Kidney glomerular epithelial cell (primary cell): ENCODE data around the gene PLCB4.
"Not testable (repeated sequence)": the region's sequence is repeated elsewhere in the genome, so short reads cannot be mapped to it uniquely, and the experiment has no call there.

Source experiments
- DNase-seq: peaks from one replicate; lab custom pipeline; 2025; lab: John Stamatoyannopoulos, UW

The PLCB4 gene

DNA sequence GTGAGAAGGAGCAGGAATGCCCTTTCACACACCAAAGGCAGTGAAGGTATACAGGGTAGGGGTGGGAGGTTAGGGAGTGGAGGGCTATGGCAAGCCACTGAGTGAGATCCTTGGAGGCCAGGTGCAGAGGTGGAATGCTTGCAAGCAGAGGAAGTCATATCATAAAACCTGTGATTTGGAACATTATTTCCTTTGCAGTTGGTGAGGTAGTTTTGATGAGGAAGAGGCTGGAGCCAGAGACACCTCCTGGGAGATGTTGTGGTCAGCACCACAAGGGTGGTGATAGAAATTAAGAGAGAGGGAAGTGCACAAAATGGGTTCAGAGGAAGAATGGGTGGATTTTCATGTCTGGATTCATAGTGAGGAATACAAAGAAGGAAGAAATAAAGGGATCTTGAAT is 73.0 kb downstream of the PLCB4 start:
- DNase-seq: no peak

DNA sequence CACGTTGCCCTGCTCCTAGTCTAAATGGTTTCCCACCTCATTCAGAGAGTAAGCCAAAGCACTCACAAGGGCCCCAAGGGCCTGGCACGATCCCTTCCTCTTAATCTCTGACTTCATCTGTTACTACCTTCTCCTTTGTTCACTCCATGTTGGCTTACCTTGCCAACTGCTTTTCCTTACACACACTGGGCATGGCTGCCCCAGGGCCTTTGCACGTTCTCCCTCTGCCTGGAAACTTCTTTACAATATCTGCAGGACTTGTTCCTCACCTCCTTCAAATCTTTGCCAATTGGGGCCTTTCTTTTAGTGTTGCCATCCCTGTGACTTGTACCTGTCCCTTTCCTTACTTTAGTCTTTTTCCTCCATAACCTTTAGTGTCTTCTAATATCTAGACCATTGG is 73.9 kb downstream of the PLCB4 start:
- no peak for DNase-seq

DNA sequence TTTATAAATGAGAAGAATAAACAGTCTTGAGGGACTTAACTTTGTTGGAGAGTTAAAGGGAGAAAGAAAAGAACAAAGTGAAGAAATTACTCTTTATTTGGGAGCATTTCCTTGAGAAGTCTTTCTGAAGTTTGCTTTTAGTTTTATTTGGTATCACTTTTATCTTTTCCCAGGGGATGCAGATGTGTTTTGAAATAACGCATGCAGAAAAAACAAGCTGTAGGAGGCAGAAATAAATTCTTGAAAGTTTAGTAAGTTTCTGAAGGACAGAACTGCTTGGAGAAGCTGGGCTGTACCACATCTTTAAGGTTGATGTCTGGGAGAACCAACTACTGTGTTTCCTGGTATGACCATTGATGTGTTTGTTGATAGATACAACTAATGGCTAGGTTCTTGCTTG is 75.0 kb downstream of the PLCB4 start:
- DNase-seq: no peak

DNA sequence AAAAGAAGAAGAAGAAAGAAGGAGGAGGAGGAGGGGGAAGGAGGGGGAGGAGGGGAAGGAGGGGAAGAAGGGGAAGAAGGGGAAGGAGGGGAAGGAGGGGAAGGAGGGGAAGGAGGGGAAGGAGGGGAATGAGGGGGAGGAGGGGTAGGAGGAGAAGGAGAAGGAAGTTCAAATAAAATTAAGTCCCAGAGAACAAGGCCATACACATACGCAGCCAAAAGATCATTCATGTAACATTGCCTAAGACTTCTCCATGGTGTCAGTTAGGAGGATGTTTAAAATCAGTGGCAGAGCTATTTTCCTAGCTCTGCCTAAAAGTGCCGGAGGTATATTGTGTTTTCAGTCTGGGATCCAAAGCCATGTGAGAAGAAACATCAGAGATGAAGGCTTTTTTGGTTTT is 75.8 kb downstream of the PLCB4 start:
- DNase-seq: no peak

DNA sequence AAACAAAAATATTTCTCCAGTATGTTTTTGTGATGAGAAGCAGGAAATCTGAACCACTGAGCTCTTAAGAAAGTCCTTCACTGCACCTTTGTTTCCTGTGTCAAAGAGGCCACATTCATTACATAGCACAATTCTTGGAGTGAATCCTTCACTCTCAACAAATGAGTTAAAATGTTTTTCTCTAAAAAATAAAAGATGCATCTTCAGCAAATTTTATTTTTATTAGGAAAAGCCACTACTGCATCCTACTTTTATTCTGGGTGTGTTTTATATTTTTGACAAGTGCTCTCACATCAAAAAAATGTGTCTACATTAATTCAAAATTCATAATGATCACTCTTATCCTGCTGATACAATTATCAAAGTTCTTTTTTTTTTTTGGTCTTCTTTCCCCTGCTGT is 76.3 kb downstream of the PLCB4 start:
- DNase-seq: no peak

DNA sequence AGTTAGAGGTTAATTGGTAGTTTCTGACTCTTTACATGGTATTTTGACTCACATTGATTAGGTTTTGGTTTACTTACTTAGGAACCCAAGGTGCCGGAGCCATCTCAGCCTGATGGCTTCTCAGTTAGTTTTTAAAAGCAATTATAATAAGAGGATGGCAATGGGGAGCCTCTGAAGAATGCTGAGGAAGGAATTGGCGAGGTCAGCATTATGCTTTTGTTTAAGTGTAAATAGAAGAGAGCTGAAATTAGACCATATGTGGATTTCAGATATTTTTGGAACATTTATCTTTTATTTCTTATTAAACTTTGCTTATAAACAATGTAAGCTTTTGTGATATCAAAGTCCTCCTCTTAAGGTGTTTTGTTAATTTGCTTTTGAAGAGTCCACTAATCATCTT is 77.8 kb downstream of the PLCB4 start:
- no peak for DNase-seq

DNA sequence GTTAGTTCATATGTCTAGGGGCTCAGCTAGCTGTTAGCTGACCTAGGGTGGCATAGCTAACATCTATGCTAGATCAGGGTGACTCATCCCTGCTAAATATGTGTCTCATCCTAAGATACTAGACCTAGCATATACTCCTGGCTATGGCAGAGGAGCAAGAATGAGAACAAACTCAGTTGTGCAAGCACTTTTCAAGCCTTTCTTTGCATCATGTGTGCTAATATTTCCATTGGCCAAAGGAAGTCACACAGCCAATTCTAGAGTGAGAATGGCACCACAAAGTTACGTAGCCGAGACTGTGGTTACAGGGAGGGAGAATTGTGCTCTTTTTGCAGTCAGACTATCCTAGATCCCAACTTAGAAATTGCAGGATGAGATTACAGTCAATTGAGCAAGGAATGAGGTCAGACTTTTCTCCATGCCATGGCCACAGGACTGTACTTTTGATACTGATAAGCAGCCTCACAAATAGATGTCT is 78.7 kb downstream of the PLCB4 start:
- DNase-seq: no peak

DNA sequence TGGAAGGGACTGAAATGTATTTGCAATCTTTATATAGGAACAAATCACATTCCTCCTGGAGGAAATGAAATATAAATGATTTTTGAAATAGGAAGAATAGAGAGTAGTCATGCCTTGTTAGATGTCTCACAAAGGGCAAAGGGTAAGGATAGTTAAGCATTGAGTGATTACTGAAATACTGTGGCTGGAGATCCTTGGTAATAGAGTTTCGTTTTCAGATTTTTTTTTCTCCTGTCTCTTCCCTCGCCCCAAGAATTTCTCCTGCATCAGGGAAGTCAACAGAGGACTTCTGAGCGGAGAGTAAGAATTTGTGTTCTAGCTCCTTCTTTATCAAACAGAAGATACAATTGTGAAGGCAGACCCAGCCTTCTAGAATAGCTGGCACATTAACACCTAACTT is 79.4 kb downstream of the PLCB4 start:
- DNase-seq: no peak

DNA sequence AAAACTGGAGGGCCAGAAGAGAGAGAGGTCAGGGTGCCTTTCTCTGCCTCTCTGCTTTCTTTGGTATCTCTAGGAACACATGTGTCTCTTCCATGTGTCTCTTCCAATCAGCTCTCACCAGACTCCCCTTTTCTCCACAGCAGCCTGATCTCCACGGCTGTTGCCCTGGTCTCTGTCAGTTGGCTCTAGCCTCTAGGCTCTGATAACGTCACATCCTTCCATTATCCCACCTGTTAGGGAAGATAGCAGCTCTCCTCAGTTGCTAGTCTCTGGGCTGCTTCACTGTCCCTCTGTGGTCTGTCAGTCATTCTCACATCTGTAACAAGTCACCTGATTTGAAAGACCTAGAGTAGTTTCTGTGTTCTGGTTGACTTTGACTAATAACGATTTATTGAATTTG is 80.2 kb downstream of the PLCB4 start:
- no peak for DNase-seq

- DNase-seq: peak; percentile 40
Measured at GRCh38 chr20:9149796-9150195, 80.9 kb downstream of the PLCB4 start.

- no peak for DNase-seq
Measured at GRCh38 chr20:9150679-9151078, 81.8 kb downstream of the PLCB4 start.

- DNase-seq: not testable (repeated sequence)
Measured at GRCh38 chr20:9152139-9152538, 83.3 kb downstream of the PLCB4 start.

DNA sequence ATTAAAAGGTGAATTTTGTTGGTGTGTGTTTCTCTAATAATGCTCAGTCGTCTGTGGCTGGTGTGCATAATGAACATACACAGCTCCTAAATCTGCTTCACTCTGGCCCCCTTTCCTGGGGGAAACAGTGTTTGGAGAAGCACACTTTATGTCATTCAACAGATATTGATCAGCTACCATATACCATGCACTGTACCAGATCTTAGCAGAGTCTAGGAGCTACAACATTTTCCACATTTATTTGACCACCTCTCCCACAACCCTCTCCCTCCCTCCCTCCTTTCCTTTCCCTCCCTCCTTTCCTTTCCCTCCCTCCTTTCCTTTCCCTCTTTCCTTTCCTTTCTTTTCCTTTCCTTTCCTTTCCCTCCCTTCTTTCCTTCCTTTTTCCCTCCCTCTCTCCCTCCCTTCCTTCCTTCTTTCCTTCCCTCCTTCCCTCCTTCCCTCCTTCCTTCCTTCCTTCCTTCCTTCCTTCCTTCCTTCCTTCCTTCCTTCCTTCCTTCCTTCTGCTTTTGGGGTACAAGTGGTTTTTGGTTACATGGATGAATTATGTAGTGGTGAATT is 85.7 kb downstream of the PLCB4 start:
- no peak for DNase-seq

- DNase-seq: peak; percentile 42
Measured at GRCh38 chr20:9156529-9157280, 87.8 kb downstream of the PLCB4 start.

DNA sequence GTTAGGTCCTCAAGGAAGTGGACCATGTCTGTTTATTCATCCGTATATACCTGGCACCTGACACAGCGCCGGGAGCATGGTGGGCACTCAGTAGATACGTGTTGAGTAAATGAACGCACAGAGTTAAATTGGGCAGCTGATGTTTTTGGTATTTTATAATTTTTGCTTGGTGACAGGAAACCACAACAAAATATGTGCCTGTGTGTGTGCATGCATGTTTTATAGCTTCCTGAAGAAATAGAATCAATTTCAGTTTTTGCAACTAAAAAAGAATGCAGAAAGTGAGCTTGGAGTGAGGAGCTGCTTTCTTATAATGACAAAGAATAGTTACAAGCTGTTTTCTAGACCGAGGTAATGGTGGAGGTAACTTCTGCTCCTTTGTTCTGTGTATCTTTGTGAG is 91.4 kb downstream of the PLCB4 start:
- DNase-seq: no peak

GRCh38 chr20:9160757-9161156 is 91.9 kb downstream of the PLCB4 start:
- DNase-seq: no peak

DNA sequence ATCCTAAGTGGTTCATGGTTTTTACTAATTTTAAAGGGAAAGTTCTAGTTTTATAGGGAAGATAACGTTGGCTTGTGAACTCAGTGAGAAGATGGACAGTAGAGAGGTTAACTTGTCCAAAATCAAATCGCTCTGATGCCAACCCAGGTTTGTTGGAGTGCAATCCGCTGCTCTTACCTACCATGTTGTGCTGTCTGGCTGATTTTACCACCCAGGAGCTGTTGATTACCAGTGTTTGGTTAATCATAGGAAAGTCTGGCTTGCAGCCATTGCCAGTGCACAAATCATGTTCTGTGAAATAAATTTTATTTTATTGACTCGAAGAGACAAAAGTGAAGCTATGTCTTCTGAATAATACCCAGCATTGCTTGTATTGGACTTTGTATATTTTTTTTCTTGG is 92.4 kb downstream of the PLCB4 start:
- DNase-seq: peak; percentile 29

GRCh38 chr20:9163251-9163650 is 94.4 kb downstream of the PLCB4 start:
- no peak for DNase-seq

DNA sequence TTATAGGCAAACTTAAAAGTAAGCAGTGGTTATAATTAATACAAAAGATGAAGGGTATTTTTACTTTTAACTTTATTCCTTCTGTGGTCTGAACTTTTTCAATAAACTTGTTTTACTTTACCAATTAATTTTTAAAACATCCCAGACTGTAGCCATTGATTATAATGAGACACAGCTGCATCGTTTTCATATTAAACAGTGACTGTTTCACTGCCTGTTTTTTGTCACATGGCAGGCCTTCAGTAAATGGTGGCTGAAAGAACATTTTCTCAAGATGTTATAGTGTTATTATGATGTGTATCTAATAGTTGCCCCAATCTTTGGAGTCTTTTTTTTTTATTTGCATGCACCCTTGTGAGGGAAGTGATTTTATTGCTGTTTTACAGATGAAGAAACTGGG is 95.1 kb downstream of the PLCB4 start:
- no peak for DNase-seq

DNA sequence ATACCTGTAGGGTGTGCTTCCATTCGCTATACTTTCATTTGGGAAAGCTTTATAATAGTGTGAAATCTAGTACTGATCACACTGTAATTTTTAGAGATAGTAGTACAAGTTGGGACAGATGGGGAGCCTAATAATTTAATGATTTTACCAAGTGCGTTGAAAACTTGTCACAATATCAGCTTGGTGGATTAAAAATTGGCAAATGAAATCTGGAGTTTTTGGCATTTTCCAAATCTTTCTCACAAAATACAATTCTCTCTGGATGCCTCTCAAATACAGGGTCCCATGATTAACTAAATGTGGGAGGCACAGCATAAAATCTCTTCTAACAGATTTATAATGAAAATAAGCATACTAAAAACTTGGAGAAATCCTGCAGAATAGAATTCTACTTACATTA is 96.4 kb downstream of the PLCB4 start:
- DNase-seq: no peak

DNA sequence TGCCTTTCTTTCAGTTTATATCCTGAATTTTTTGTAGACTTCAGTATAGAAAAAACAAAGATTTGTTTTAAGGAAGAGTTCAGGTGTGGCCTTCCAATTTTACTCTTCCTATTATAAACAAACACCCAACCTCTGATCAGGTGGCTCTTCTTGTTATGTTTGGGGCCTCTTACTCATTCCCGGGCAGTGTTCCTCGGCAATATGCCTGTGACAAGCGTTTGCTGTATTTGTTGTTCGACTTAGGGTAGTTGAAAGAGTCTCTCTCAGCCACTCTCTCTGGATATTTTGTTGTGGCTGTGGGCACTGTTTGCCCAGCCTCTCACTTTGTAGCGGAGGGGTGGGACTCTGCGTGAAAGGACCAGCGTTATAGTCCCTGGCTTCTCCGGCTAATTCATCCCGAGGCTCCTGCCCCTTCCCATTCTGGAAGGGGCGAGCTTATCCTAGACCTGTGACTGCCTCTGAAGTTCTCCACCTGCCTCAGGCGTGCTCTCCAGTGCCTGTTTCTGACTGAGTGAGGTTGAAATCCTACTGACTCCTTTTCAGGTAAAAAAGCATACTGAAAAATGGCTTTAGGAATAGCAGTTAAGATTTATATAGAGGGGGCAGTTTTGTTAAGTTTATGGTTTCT is 97.4 kb downstream of the PLCB4 start:
- DNase-seq: no peak

DNA sequence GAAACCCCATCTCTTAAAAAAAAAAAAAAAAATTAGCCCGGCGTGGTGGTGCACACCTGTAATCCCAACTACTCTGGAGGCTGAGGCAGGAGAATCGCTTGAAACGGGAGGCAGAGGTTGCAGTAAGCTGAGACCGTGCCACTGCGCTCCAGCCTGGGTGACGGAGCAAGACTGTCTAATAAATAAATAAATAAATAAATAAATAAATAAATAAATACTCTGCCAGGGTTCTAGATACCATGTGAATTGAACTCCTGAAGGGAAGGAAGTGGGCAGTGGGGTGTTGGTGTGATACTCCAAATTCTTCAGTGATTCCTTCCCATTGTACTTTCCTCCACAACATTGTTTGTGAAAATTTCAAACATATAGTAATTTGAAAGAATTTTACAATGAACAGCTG is 100.5 kb downstream of the PLCB4 start:
- no peak for DNase-seq

DNA sequence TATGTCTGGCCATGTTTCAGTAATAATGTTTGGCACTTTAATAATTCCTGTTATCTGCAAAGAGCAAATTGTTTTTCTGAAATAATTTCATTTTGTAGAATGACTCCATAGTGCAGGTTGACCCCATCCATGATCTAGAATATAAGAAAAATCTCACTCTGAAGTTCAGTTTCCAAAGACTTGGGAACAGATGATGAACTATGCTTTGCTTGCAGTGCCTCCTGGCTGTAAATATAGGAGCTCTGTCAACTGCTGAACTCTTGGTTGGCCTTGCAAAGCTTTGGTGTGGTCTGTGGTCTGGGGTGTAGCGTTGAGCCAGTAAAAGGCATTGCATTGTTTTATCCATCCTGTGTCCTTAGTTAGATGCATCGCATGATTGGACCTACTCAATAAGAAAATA is 104.0 kb downstream of the PLCB4 start:
- no peak for DNase-seq

GRCh38 chr20:9177278-9177677 is 108.4 kb downstream of the PLCB4 start:
- no peak for DNase-seq
